DOHH2 (cell line): ENCODE data around the gene STOML2.

Experiments
- EZH2phosphoT487 ChIP-seq: fragments of 200-600 bp; sonication (generic); IDR thresholded peaks from 2 replicates; pipeline ENCODE4 v1.6.1; 2017; ENCODE audit warnings: borderline replicate concordance, mild to moderate bottlenecking, antibody characterized with exemption, low read length, moderate library complexity, mixed read lengths
- TF ChIP-seq, protein P1 (sequence below): fragments of 200-600 bp; sonication (generic); IDR thresholded peaks from one replicate; pipeline ENCODE4 v1.5.1; 2014; ENCODE audit warnings: antibody characterized with exemption, mild to moderate bottlenecking, low read depth, low read length; ENCODE audit not compliant: poor library complexity, severe bottlenecking

DNA sequence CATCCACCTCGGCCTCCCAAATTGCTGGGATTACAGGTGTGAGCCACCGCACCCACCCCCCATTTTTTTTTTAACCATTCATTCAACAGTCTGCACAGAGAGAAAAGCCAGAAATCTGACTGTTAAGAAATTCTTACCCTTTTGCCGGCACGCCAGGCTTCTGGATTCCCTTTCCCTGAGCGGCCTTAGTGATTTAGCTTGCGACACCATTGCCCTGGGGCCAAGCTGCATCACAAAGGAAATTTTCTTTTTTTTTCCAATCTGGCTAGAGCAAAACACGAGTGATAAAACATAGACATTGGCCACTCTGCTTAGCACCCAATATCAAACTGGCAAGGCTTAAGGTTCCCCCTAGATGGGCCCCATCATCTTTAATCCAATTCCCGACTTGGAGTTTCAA lies 33.9 kb upstream of the STOML2 start:
- TF ChIP-seq, protein P1, sequence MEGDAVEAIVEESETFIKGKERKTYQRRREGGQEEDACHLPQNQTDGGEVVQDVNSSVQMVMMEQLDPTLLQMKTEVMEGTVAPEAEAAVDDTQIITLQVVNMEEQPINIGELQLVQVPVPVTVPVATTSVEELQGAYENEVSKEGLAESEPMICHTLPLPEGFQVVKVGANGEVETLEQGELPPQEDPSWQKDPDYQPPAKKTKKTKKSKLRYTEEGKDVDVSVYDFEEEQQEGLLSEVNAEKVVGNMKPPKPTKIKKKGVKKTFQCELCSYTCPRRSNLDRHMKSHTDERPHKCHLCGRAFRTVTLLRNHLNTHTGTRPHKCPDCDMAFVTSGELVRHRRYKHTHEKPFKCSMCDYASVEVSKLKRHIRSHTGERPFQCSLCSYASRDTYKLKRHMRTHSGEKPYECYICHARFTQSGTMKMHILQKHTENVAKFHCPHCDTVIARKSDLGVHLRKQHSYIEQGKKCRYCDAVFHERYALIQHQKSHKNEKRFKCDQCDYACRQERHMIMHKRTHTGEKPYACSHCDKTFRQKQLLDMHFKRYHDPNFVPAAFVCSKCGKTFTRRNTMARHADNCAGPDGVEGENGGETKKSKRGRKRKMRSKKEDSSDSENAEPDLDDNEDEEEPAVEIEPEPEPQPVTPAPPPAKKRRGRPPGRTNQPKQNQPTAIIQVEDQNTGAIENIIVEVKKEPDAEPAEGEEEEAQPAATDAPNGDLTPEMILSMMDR: no peak
- TF ChIP-seq EZH2phosphoT487: no peak
